ENCODE results near the gene FAM168A.
"Not testable (repeated sequence)": the region's sequence is repeated elsewhere in the genome, so short reads cannot be mapped to it uniquely, and the experiment has no call there.

The FAM168A gene

DNA sequence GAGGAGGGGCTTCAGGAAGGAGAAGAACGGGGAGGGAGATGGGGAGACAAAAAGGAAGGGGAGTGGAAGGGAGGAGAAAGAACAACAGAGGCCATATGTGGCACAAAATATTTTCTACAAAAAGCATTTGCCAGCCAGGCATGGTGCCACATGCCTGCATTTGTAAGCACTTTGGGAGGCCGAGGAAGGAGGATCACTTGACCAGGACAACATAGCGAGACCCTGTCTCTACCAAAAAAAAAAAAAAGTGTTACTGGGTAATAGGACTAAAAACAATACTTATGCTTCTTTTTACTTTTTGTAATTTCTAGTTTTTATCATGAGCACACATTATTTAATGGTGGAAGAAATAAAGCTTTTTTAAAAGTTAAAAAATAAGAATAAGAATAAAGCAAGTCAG, 5.3 kb downstream of the FAM168A start:
- DNase-seq (ENCODE audit: low spot score): no peak

DNA sequence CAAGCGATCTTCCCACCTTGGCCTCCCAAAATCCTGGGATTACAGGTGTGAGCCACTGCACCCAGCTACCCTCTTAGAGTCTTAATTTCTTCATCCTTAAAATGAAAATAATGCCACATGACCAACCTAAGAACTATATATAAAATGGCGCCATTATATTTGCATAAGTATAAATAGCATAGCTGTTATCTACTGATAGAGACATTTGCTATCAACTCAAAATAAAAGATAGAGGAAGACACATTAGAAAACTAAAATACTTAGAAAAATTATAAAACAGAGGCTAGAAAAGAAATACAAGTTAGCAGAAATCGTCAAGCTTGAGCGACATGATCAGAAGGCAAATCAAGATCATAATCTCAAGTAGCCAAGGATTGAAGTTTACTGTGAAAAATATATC, 6.2 kb downstream of the FAM168A start:
- no peak for DNase-seq (ENCODE audit: low spot score)

DNA sequence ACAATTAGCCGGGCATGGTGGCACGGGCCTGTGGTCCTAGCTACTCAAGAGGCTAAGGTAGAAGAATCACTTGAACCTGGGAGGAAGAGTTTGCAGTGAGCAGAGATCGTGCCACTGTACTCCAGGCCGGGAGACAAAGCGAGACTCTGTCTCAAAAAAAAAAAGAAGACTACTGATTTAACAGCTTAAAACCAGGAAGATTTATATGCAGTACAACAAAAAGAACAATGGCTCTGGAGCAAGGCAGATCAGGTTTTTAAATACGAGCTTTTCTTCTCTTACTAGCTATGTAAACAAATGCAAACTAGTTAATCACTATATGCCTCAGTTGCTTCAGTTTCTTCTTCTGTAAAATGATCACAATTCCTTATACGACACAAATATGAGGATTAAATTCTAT, 6.9 kb downstream of the FAM168A start:
- DNase-seq (ENCODE audit: low spot score): no peak

DNA sequence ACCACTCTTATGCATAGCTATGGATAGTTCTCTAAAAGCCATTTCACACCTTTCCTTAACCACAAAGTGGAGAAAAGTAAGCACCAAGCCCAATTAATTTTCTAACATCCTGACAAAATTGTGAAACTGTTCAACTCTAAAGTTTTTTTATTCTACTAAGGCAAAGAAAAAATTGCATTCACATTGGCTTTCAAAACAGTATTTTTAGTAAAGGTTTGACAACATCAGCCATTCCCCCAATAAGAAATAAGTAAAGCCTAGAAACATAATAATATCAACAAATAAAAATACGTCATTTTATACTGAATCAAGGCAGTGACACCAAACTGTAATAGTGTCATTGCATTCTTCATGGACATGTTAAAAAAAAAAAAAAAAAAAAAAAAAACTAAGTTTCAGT, 11.1 kb downstream of the FAM168A start:
- DNase-seq (ENCODE audit: low spot score): no peak

DNA sequence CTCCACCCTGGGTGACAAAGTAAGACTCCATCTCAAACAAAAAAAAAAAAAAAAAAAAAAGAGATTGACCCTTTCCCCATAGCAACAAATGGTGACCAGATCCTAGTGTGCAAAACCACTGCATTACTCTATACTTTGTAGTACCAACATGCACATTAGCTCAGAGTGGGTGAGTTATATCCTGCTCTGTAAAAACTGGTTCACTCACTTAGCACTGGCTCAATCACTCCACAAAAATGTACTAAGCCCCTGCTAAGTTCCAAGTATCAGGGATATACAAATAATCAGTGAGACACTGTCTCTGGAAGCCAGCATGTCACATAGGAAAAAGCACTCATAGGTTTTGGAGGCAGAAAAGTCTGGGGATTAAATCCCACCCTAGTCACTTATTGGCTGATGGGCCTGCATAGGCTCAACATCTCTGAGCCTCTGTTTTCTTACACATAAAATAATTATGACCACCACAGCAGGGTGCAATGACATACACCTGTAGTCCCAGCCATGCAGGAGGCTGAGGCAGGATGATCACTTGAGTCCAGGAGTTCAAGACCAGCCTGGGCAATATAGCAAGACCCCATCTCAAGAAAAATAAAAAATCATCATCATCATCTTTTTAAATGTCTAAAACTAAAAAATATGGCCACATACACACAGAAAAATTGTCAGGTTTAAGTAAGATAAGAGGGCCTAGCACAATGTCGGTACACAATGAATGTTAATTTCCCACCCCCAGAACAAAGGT, 11.9 kb downstream of the FAM168A start:
- DNase-seq (ENCODE audit: low spot score): peak; percentile 61

DNA sequence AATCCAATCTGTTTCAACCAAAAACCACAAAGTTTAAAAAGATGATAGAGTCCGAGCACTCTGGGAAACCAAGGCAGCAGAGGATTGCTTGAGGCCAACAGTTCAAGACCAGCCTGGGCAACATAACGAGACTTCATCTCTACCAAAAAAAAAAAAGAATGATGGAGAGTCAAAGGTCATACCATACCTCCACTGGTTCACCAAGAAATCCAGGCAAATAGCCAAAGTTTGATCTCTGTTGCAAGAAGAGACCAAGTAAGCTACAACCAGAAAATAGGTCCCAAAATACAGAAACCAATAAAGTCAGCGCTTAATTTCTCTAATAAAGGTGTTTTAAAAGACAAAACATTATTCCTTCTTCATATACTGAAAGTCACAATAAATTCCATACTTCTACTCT, 13.1 kb downstream of the FAM168A start:
- no peak for DNase-seq (ENCODE audit: low spot score)

DNA sequence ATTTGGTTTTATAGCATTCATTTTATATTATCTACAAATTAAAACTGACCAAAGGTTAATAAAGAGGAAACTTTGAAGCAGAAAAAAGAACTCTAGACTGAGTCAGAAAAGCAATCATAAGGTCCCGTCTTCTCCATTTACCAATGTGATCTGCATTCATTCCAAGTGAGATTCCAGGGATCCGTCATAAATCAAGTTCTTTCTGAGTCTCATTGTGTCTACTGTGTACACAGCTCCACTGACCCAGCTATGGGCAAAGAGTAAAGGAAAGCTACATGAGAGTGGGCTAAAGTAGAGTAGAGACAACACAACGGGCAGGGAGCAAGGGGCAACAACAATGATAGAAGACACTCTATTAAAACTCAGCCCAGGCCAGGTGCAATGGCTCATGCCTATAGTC, 15.3 kb downstream of the FAM168A start:
- no peak for DNase-seq (ENCODE audit: low spot score)

DNA sequence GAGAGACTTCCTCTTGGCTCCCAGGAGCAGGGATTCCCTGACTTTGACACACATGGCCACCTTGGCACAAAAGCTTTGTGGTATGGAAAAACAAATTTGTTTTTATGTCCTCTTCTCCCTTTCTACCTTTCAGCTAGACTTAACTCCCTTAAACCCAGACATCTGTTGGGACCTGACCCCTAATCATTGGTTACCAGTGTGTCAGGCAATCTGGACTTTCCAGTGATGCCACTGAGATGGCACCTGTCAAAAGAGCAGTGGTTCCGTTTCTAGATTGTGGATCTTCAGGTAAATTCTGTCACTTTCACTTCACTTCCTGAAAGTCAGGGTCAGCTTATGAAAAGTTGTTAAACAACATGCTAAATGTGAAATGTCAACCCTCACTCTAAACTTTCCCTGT, 17.2 kb downstream of the FAM168A start:
- DNase-seq (ENCODE audit: low spot score): not testable (repeated sequence)

DNA sequence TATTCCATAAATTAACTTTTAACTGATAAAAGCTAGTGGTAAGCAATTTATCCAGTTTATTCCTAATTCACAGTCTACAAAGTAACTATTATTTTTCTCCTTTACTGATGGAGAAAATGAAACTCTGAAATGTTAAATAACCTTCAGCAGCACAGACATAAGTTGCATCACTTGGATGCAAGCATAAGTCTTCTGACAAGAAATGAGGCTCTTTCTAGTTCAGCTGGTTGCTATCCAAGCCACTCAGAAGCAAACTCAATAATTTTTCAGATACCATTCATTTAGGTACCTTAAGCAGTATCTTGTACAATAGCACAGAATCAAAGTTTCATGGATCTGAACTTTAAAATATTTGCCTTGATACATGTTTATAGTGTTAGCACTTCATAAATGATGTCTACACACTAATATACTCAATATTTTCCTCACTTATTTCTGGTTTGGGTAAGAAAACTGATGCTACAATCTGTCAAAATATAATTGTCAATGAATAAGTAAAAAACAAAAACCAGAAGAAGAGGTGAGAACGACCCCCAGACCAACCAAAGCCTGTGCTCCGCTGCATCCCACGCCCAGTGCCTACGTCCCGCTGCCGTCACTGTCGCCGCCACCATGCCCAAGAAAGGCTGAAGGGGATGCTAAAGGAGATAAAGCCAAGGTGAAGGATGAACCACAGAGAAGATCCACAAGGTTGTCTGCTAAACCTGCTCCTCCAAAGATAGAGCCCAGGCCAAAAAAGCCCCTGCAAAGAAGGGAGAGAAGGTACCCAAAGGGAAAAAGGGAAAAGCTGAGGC, 18.1 kb downstream of the FAM168A start:
- DNase-seq (ENCODE audit: low spot score): no peak

DNA sequence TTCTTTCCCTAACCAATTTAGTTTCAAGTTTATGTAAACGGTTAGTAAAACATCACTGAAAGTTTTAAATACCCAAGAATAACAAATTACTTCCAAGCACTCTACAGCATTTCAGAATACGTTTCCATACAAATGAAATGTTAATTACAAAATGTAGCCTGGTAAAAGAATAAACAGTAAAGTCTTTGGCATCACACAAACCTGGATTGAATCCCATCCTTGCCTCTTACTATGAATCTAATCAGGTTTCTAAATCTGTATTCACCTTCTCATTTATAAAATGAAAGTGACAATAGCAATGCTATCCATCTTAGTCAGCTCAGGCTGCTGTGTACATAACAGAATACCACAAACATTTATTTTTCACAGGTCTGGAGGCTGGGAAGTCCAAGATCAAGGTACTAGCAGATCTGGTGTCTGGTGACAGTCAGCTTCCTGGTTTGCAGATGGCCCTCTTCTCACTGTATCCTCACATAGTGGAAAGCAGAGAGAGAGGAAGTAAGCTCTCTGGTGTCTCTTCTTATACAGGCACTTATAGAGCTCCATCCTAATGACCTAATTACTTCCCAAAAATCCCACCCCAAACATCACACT, 19.2 kb downstream of the FAM168A start:
- no peak for DNase-seq (ENCODE audit: low spot score)

DNA sequence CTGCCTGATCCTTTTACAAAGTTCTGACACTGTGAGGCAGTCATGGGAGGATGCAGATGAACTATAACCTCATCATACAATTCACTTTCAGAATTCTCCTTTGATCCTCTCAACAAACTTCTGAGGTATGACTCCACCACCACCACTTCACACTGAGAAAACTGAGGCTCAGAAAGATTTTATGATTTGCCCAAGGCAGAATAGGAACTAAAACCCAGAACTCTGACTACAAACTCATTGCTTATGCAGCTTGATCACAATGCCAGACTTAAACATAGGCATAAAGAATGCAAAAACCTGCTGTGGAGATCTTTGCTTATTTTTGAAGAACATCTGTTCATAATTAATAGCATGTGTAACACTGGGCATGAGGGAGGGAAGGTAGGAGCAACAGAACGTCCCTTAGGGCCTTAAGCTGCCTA, 20.4 kb downstream of the FAM168A start:
- peak; percentile 66 for DNase-seq (ENCODE audit: low spot score)

DNA sequence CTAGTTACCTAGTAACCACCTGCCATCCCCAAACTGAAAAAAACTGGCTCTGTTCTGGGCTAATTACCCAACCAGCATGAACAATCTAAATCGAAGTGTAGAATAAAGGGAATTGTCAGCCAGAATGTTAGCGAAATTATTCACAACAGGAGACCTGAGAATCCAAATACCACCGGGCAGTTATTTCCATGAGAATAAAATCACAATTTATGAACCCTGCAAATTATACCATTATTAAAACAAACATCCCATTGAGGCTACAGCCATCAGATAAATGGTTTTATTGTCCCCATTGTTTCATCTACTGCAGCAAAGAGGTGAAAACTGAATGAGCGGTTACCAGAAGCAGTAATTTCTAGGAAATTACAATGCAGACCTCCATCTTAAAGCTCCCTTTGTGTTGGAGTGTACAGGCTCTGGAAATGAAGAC, 21.7 kb downstream of the FAM168A start:
- no peak for DNase-seq (ENCODE audit: low spot score)

DNA sequence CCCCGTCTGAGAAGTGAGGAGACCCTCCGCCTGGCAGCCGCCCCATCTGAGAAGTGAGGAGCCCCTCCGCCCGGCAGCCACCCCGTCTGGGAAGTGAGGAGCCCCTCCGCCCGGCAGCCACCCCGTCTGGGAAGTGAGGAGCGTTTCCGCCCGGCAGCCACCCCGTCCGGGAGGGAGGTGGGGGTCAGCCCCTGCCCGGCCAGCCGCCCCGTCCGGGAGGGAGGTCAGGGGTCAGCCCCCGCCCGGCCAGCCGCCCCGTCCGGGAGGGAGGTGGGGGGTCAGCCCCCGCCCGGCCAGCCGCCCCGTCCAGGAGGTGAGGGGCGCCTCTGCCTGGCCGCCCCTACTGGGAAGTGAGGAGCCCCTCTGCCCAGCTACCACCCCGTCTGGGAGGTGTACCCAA, 25.9 kb downstream of the FAM168A start:
- not testable (repeated sequence) for DNase-seq (ENCODE audit: low spot score)

DNA sequence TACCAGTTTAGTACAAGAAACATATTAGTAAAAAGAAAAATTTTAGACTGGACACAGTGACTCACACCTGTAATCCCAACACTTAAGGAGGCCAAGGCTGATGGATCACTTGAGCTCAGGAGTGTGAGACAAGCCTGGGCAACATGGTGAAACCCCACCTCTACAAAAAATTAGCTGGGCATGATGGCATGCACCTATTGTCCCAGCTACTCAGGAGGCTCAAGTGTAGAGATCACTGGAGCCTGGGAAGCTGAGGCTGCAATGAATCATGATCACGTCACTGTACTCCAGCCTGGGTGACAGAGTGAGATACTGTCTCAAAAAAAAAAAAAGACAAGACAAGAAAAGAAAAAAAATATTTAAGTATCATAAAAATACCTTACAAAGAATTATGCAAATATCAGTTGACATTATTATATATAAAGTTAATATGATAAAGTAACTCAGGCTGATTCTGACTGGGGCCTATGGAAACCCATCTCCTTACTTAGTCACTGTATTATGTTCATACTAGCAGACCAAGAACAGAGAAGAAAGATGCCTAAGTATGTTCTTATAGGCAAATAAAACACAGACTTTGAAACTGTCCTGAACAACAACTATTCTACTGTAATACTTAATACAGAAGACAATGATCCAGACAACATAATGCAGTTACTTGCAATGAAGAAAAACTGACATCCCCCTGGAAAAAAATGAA, 27.3 kb downstream of the FAM168A start:
- no peak for DNase-seq (ENCODE audit: low spot score)

DNA sequence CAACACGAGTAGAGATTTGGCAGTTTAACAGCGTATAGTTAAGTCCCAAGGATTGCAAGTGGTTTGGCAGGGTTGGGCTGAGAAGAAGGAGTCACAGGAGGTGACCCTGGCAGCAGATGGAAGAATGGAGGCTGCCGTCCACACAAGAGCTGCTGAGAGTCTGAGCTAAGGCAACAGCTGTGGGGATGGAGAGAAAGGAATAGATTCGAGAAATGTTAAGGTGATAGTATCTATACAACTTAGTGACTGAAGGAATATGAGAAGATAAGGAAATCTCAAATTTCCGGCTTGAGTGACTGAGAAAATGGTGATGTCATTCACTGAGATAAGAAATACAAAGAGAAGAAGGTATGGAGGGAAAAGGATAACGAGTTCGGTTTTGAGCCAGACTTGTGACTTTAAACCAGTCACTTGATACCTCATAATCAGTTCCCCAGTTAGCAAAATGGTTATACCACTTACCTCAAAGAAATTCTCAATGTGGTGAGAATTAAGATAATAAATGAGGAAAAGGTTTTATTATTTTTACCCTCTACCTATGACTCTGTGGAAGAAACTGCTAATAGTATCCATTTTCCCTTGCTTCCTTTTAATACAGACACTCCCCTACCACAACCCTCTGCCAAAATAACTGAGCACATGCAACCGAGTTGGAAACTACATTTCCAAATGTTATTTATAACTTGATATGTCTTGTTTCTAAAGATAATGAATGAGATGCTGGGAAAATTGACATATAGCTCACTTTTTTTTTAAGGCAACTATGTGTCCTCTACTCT, 30.7 kb downstream of the FAM168A start:
- no peak for DNase-seq (ENCODE audit: low spot score)

DNA sequence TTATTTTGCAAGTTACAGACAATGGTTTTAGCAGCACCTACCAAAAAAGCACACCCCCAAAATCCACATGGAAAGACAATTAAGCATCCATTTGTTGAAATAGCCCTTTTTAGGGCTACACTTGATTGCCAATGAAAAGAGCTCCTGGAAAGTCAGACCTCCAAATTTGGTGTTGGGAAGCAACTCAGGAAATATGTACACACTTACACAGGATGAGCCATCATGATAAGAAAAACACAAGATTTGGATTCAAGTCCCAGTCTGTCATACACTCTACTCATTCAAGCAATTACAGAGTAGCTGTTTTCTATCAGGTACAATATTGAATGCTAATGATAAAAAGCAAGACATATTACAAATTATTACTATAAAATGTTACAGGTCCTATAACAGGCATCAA, 31.5 kb downstream of the FAM168A start:
- DNase-seq (ENCODE audit: low spot score): no peak

DNA sequence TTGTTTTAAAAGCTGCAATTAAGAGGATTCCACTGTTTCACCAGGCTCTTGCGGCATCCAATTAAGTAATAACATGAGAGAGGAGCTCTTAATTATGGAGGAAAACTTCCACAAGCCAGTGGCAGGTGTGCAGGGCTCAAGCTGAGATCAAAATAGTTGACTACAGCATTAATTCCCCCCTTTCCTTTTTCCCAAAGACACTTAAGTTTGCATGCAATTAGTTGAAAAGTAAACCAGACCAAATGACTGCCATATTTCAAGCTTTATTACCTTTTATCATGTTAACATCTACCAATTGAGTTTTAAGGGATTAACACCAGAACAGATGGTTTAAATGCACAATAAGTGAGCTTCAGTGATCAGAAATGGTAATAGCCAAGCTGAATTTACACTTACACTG, 32.1 kb downstream of the FAM168A start:
- no peak for DNase-seq (ENCODE audit: low spot score)

DNA sequence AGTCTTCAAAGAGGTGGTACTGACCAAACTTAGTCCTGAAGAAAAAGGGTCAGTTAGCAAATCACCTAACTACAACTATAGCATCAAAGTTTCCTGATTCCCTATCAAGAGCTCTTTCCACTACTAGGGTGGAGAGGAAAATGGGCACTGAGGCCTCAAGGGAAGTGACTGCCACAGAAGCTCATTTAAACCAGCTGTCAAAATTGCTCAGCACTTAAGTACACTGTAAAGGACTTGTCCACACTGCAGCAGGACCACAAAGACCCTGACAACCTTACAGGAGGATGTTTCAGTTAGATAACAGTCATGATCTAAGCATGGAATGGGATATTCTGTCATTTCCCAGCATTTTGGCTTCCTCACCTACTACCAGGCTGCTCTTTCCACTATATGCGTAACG, 33.0 kb downstream of the FAM168A start:
- DNase-seq (ENCODE audit: low spot score): no peak

DNA sequence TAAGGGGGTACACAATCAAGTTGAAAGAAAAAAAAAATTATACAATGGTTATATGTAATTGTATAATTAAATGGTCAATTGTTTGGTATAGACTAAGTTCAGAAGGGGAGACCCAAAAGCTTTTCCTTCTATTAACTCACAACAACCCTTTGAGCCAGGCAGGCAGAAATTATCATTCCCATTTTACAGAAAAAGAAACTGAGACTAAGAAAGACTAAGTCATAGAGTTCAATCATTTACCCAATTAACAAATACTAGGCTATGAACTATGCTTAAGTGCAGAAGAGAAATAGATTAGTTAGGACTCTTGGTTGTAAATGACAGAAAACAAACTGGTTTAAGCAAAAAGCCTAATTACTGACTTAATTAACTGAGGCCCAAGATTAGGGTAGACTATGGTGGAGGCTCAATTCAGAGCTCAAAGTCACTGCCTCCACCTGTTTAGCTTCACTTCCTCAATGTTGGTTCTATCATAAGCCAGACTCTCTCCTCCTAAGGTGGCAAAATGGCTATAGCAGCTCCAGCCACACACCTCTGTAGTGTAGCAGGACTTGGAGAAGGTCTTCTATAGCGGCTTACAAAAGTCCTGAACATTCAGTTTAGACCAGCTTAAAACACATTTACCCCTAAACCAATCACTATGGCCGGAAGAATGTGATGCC, 34.2 kb downstream of the FAM168A start:
- DNase-seq (ENCODE audit: low spot score): no peak

DNA sequence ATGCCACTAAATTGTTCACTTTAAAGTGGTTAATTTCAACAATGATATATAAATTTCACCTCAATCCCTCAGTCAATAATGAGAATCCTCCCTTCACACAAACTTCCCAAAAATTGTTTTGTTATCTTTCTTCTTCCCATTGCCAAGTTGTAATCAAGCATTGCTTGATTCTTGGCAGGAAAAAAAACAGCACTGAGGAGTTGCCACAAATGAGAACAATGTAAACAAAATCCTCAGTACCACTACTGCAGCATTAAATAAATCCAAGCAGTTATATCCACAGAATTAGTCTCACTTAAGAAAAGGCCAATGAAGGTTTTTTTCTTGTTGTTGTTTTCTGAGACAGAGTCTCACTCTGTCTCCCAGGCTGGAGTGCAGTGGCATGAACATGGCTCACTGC, 38.2 kb downstream of the FAM168A start:
- DNase-seq (ENCODE audit: low spot score): no peak

DNA sequence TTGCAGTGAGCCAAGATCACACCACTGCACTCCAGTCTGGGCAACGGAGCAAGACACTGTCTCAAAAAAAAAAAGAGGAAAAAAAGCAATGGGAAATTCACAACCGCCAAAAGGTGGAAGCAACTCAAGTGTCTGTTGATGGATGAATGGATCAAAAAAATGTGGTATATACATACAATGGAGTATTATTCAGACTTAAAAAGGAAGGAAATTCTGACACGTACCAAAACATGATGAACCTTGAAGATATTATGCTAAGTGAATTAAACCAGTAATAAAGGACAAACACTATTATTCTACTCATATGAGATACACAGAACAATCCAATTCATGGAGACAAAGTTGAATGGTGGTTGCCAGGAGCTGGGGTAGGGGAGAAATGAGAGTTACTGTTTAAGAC, 40.9 kb downstream of the FAM168A start:
- DNase-seq (ENCODE audit: low spot score): no peak

Measured in AG08395 (cell line).